ENCODE data around the gene CRHR1.

Gene CRHR1

GRCh38 chr17:45808845-45809244 is 24.7 kb downstream of the CRHR1 start:
- no peak for TF ChIP-seq CTCF (IDR thresholded peaks at IDR 0.05)
- H3K4me3 ChIP-seq (ENCODE audit: low read depth in 1 of 2, low read length in 1 of 2), result no peak overlapping the region
- H3K27me3 ChIP-seq, result peaks cover 70% of the 10 kb centered on the region
- no peak overlapping the region for H3K27ac ChIP-seq
- H3K9me3 ChIP-seq, result no peaks in the 10 kb centered on the region
- no peaks in the 10 kb centered on the region for H3K4me1 ChIP-seq (ENCODE audit: control insufficient read depth in 1 of 2, insufficient read depth in 1 of 2, low read depth in 1 of 2, low read length in 1 of 2)
- H3K36me3 ChIP-seq, result no peaks in the 10 kb centered on the region

GRCh38 chr17:45809499-45809898 is 25.4 kb downstream of the CRHR1 start:
- TF ChIP-seq CTCF (IDR thresholded peaks at IDR 0.05), result no peak
- no peak overlapping the region for H3K4me3 ChIP-seq (ENCODE audit: low read depth in 1 of 2, low read length in 1 of 2)
- no peaks in the 10 kb centered on the region for H3K36me3 ChIP-seq
- H3K9me3 ChIP-seq, result no peaks in the 10 kb centered on the region
- no peaks in the 10 kb centered on the region for H3K4me1 ChIP-seq (ENCODE audit: control insufficient read depth in 1 of 2, insufficient read depth in 1 of 2, low read depth in 1 of 2, low read length in 1 of 2)
- H3K27me3 ChIP-seq, result peaks cover 65% of the 10 kb centered on the region
- H3K27ac ChIP-seq, result no peak overlapping the region

- Histone ChIP-seq H3K4me1 (ENCODE audit: control insufficient read depth in 1 of 2, insufficient read depth in 1 of 2, low read depth in 1 of 2, low read length in 1 of 2) (no peaks in the 10 kb centered on the region), H3K36me3 (no peaks in the 10 kb centered on the region), H3K4me3 (ENCODE audit: low read depth in 1 of 2, low read length in 1 of 2) (no peak overlapping the region), H3K27ac (no peak overlapping the region), H3K9me3 (no peaks in the 10 kb centered on the region), H3K27me3 (peaks cover 43% of the 10 kb centered on the region)
- no peak for TF ChIP-seq CTCF (IDR thresholded peaks at IDR 0.05)
These were observed 28.0 kb downstream of the CRHR1 start for GRCh38 chr17:45812102-45812501.

GRCh38 chr17:45813048-45813725 is 29.1 kb downstream of the CRHR1 start:
- Histone ChIP-seq H3K27me3 (peaks cover 35% of the 10 kb centered on the region), H3K4me1 (ENCODE audit: control insufficient read depth in 1 of 2, insufficient read depth in 1 of 2, low read depth in 1 of 2, low read length in 1 of 2) (no peaks in the 10 kb centered on the region), H3K9me3 (no peaks in the 10 kb centered on the region), H3K4me3 (ENCODE audit: low read depth in 1 of 2, low read length in 1 of 2) (no peak overlapping the region), H3K36me3 (no peaks in the 10 kb centered on the region), H3K27ac (no peak overlapping the region)
- no peak for TF ChIP-seq CTCF (IDR thresholded peaks at IDR 0.05)

DNA sequence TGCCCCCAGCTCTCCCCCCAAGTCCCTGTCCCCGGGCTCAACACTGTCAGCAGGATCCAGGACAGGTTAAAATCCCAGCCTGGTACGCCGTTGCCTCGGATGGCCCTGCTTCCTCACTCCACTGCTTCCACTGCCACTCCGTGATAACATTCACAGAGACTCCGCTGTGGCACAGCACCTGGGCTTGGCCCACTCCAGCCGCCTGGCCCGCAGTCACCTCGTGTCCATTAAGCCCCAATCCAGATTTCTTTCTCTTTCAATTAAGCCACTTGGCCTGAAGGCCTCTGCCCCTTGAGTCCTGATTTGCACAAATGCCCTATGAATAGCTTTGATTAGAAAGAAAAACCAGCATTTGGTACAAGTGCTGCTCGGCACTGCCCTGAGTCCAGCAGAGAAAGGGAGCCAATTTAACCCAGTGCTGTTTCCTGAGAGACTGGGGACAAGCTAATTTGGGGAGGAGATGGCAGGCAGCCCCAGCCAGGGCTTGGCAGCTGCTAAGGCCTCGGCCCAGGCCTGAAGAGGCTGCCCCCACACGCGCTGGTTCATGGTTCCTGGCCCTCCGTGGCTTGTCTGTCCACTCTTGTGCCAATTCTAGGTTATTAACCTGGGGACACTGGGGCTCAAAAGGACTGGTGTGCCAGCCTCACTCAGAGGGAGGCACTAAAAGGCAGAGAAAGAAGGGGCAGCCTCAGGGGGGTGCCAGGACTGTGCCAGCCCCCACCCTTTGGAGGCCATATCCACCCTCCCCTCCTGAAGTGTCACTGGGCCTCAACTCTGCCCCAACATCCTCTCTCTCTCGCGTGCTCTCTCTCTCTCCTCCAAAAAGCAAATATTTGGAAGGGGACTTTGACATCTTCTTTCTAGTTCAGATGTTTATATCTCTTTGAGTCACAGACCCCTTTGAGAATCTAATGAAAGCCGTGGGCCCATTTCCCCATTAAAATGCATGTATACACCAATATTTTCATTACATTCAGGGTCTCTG is 30.8 kb downstream of the CRHR1 start:
- Histone ChIP-seq H3K27ac (no peak overlapping the region), H3K4me1 (ENCODE audit: control insufficient read depth in 1 of 2, insufficient read depth in 1 of 2, low read depth in 1 of 2, low read length in 1 of 2) (no peaks in the 10 kb centered on the region), H3K36me3 (no peaks in the 10 kb centered on the region), H3K4me3 (ENCODE audit: low read depth in 1 of 2, low read length in 1 of 2) (no peak overlapping the region), H3K9me3 (no peaks in the 10 kb centered on the region), H3K27me3 (peaks cover 31% of the 10 kb centered on the region)
- TF ChIP-seq CTCF (IDR thresholded peaks at IDR 0.05), result no peak
